ENCODE measurements around the gene LSAMP.

- TF ChIP-seq SP1 (IDR thresholded peaks at IDR 0.05; ENCODE audit: low read depth, low read length) (no peak), EZH2 (IDR thresholded peaks at IDR 0.05; ENCODE audit: low read depth, low read length, severe bottlenecking) (no peak), PHF8 (conservative IDR thresholded peaks at IDR 0.05; ENCODE audit: low read depth, low read length) (no peak), ATF3 (IDR thresholded peaks at IDR 0.05; ENCODE audit: insufficient read depth, low read depth, low read length) (no peak), POLR2A (IDR thresholded peaks at IDR 0.05; ENCODE audit: control extremely low read depth in 1 of 2, low read depth in 2 of 2, low read length in 2 of 2) (no peak), SIN3A (conservative IDR thresholded peaks at IDR 0.05 in 1 of 2, IDR thresholded peaks at IDR 0.05 in 1 of 2; ENCODE audit: low read depth in 1 of 2, low read length in 2 of 2) (no peak), TEAD4 (IDR thresholded peaks at IDR 0.05; ENCODE audit: low read depth, low read length) (no peak), KDM1A (IDR thresholded peaks at IDR 0.05; ENCODE audit: borderline replicate concordance, low read length) (no peak), POLR2AphosphoS5 (IDR thresholded peaks at IDR 0.05; ENCODE audit: low read depth, low read length) (no peak), JUND (IDR thresholded peaks at IDR 0.05; ENCODE audit: low read length) (no peak), CREB1 (IDR thresholded peaks at IDR 0.05) (no peak), SRF (IDR thresholded peaks at IDR 0.05; ENCODE audit: low read depth, low read length) (no peak)
- TF ChIP-seq, protein P1, sequence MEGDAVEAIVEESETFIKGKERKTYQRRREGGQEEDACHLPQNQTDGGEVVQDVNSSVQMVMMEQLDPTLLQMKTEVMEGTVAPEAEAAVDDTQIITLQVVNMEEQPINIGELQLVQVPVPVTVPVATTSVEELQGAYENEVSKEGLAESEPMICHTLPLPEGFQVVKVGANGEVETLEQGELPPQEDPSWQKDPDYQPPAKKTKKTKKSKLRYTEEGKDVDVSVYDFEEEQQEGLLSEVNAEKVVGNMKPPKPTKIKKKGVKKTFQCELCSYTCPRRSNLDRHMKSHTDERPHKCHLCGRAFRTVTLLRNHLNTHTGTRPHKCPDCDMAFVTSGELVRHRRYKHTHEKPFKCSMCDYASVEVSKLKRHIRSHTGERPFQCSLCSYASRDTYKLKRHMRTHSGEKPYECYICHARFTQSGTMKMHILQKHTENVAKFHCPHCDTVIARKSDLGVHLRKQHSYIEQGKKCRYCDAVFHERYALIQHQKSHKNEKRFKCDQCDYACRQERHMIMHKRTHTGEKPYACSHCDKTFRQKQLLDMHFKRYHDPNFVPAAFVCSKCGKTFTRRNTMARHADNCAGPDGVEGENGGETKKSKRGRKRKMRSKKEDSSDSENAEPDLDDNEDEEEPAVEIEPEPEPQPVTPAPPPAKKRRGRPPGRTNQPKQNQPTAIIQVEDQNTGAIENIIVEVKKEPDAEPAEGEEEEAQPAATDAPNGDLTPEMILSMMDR (IDR thresholded peaks at IDR 0.05; ENCODE audit: control extremely low read depth in 1 of 3, insufficient read depth in 1 of 3, low read depth in 1 of 3, low read length in 3 of 3): no peak
- TF ChIP-seq, protein P2, sequence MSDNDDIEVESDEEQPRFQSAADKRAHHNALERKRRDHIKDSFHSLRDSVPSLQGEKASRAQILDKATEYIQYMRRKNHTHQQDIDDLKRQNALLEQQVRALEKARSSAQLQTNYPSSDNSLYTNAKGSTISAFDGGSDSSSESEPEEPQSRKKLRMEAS (IDR thresholded peaks at IDR 0.05): no peak
Observed at GRCh38 chr3:116150655-116151167, 294.6 kb downstream of the LSAMP start.

Measured in H1 (cell line).